GM23338 (cell line): ENCODE data around the gene GPR37L1. TPM values are rescaled to one million over a fixed set of nuclear protein-coding genes. Genes with fewer than 3 reads are reported as not detected.

Experiments used
- ATAC-seq: fragments of 200-7000 bp; cut with Tn5 transposase; 3 replicates; pipeline ENCODE4 v1.9.1; 2020
- DNase-seq: peaks from one replicate; pipeline ENCODE4 v3.0.0-alpha.2; 2015; ENCODE audit warnings: low spot score
- H2AFZ ChIP-seq: fragments of 200-600 bp; sonication (generic); 2 replicates; pipeline ENCODE4 v1.8.0; 2016; ENCODE audit warnings: antibody characterized with exemption, mild to moderate bottlenecking, moderate library complexity
- H3F3A ChIP-seq: fragments of 200-600 bp; sonication (generic); replicated peaks from 2 replicates; pipeline ENCODE4 v1.8.0; 2017; ENCODE audit warnings: antibody characterized with exemption, mixed run types, low read depth
- H3K27ac ChIP-seq: fragments of 200-600 bp; sonication (generic); 2 replicates; pipeline ENCODE4 v1.6.1; 2016; ENCODE audit warnings: low read depth
- H3K27me3 ChIP-seq: fragments of 200-600 bp; sonication (generic); 2 replicates; pipeline ENCODE4 v1.8.0; 2016; ENCODE audit warnings: mild to moderate bottlenecking, mixed run types, moderate library complexity; ENCODE audit not compliant: insufficient read depth
- H3K36me3 ChIP-seq: fragments of 200-600 bp; sonication (generic); 2 replicates; pipeline ENCODE4 v1.8.0; 2016; ENCODE audit warnings: mild to moderate bottlenecking; ENCODE audit not compliant: insufficient read depth
- H3K4me1 ChIP-seq: fragments of 200-600 bp; sonication (generic); 2 replicates; pipeline ENCODE4 v1.8.0; 2016; ENCODE audit warnings: mild to moderate bottlenecking, moderate library complexity; ENCODE audit not compliant: insufficient read depth
- H3K4me2 ChIP-seq: fragments of 200-600 bp; sonication (generic); 2 replicates; pipeline ENCODE4 v1.7.1; 2017; ENCODE audit warnings: mixed run types
- H3K4me3 ChIP-seq: fragments of 200-600 bp; sonication (generic); 2 replicates; pipeline ENCODE4 v1.6.1; 2016; ENCODE audit warnings: mixed run types
- H3K79me2 ChIP-seq: fragments of 200-600 bp; sonication (generic); replicated peaks from 2 replicates; pipeline ENCODE4 v1.8.0; 2017; ENCODE audit warnings: mild to moderate bottlenecking; ENCODE audit not compliant: insufficient read depth
- H3K9me2 ChIP-seq: fragments of 200-600 bp; sonication (generic); 2 replicates; pipeline ENCODE4 v1.8.0; 2017; ENCODE audit not compliant: insufficient read depth
- H4K20me1 ChIP-seq: fragments of 200-600 bp; sonication (generic); replicated peaks from 2 replicates; pipeline ENCODE4 v1.8.0; 2017; ENCODE audit warnings: mild to moderate bottlenecking; ENCODE audit not compliant: insufficient read depth
- H3K27ac Mint-ChIP-seq: 2 replicates; pipeline ENCODE4 v1.8.0; 2020; ENCODE audit warnings: inconsistent platforms, mild to moderate bottlenecking, moderate library complexity, mixed read lengths
- H3K27me3 Mint-ChIP-seq: 3 replicates; pipeline ENCODE4 v1.8.0; 2022; ENCODE audit warnings: low read depth, mild to moderate bottlenecking, moderate library complexity, mixed read lengths, inconsistent platforms; ENCODE audit not compliant: insufficient read depth, poor library complexity
- H3K36me3 Mint-ChIP-seq: 3 replicates; pipeline ENCODE4 v1.8.0; 2021; ENCODE audit warnings: low read depth, mild to moderate bottlenecking, inconsistent platforms, moderate library complexity, mixed read lengths
- H3K4me1 Mint-ChIP-seq: 3 replicates; pipeline ENCODE4 v1.8.0; 2020; ENCODE audit warnings: mild to moderate bottlenecking, inconsistent platforms, mixed read lengths
- H3K4me3 Mint-ChIP-seq: 3 replicates; pipeline ENCODE4 v1.8.0; 2021; ENCODE audit warnings: moderate library complexity, mild to moderate bottlenecking, inconsistent platforms, mixed read lengths
- H3K9me3 Mint-ChIP-seq: 3 replicates; pipeline ENCODE4 v1.8.0; 2020; ENCODE audit warnings: moderate library complexity, mild to moderate bottlenecking, inconsistent platforms, mixed read lengths
- CTCF ChIP-seq, 2 experiments: fragments of 200-600 bp in 1 of 2; sonication (generic) in 1 of 2; conservative IDR thresholded peaks; 2 replicates each; pipeline versions ENCODE4 v1.5.1 to v1.6.1; 2016 to 2017; ENCODE audit warnings: antibody characterized with exemption in 2 of 2, low read depth in 2 of 2, mild to moderate bottlenecking in 2 of 2, moderate library complexity in 1 of 2
- EZH2 ChIP-seq: fragments of 200-600 bp; sonication (generic); IDR thresholded peaks from one replicate; pipeline ENCODE4 v1.8.0; 2017; ENCODE audit warnings: antibody characterized with exemption, mild to moderate bottlenecking, low read depth; ENCODE audit not compliant: unreplicated experiment
- EZH2phosphoT487 ChIP-seq: fragments of 200-600 bp; sonication (generic); IDR thresholded peaks from one replicate; pipeline ENCODE4 v1.8.1; 2018; ENCODE audit warnings: antibody characterized with exemption; ENCODE audit not compliant: unreplicated experiment
- ZNF114 ChIP-seq: fragments of 250-450 bp; sonication (Bioruptor Pico); IDR thresholded peaks from 2 replicates; pipeline ENCODE4 v1.5.0; 2020; ENCODE audit warnings: mild to moderate bottlenecking, moderate library complexity
- ZNF462 ChIP-seq: fragments of 250-450 bp; sonication (Bioruptor Pico); IDR thresholded peaks from 2 replicates; pipeline ENCODE4 v1.5.0; 2020; ENCODE audit warnings: mild to moderate bottlenecking, moderate library complexity
- long read RNA-seq: library from polyadenylated mRNA; unstranded; transcript quantifications from one replicate; pipeline ENCODE4 v2.0.0, GENCODE V29; 2020; ENCODE audit not compliant: unreplicated experiment
- polyA plus RNA-seq: library from polyadenylated mRNA; unstranded; fragments of >200 nt; fragmentation: Nextera tagmentation; extraction: Ambion mirVana; gene quantifications from 2 replicates; pipeline ENCODE4 v1.2.1, GENCODE V29; 2016
- total RNA-seq: library from RNA; depleted of rRNA; stranded (reverse); fragments of >200 nt; shearing (Covaris generic); gene quantifications from 2 replicates; pipeline ENCODE4 v1.2.3, GENCODE V29; 2014; rRNA removed

GPR37L1 gene
- total RNA-seq, result 0.21 TPM in 1 of 2 replicates, not detected in the other
- polyA plus RNA-seq, result 0.08 and 0.19 TPM in 2 replicates
- long read RNA-seq, result 0 reads

- no peaks in the 10 kb centered on the region for H3K4me1 ChIP-seq
- Mint-ChIP-seq H3K4me3 (no peak within 1 kb of the TSS), H3K27me3 (peaks cover 19% of the 10 kb centered on the region), H3K27ac (no peak within 1 kb of the TSS), H3K4me1 (peaks cover 10% of the 10 kb centered on the region), H3K36me3 (no peaks in the 10 kb centered on the region; the same call in 2 of the 3 replicates), H3K9me3 (no peaks in the 10 kb centered on the region; the same call in 2 of the 3 replicates)
- no peak within 1 kb of the TSS for H3K4me3 ChIP-seq
- H3K36me3 ChIP-seq, result no peaks in the 10 kb centered on the region
- ATAC-seq, result peak; percentile 87
- peak; percentile 90 for DNase-seq
- H3K79me2 ChIP-seq, result no peaks in the 10 kb centered on the region
- no peak for TF ChIP-seq ZNF114 (CRISPR knock-in tag)
- peak; percentile 47 to 83 for TF ChIP-seq CTCF (conservative IDR thresholded peaks at IDR 0.05; ENCODE audit: low read depth in 2 of 2)
- H3K27me3 ChIP-seq, result no peaks in the 10 kb centered on the region
- no peak within 1 kb of the TSS for H3K27ac ChIP-seq
- no peaks in the 10 kb centered on the region for H3K9me2 ChIP-seq
- no peaks in the 10 kb centered on the region for H4K20me1 ChIP-seq
- no peaks in the 10 kb centered on the region for H3F3A ChIP-seq
- H3K4me2 ChIP-seq, result no peak within 1 kb of the TSS
- H2AFZ ChIP-seq, result peak within 1 kb of the TSS; percentile 90
These were observed at the start of gene GPR37L1 for GRCh38 chr1:202122639-202123335. GPR37L1 (plus strand) TSS chr1:202122917; CDS start chr1:202122964, 47 bp downstream.

- H3K4me3 Mint-ChIP-seq, result no peak overlapping the region
- H3K27me3 Mint-ChIP-seq, result peaks cover 6% of the 10 kb centered on the region
- H3K9me2 ChIP-seq, result no peaks in the 10 kb centered on the region
- no peaks in the 10 kb centered on the region for H4K20me1 ChIP-seq
- H3K36me3 ChIP-seq, result no peaks in the 10 kb centered on the region
- H3K4me2 ChIP-seq, result no peak overlapping the region
- H3K79me2 ChIP-seq, result no peaks in the 10 kb centered on the region
- no peak overlapping the region for H3K4me3 ChIP-seq
- no peak overlapping the region for H2AFZ ChIP-seq
- no peaks in the 10 kb centered on the region for H3K27me3 ChIP-seq
- H3K27ac ChIP-seq, result no peak overlapping the region
- no peaks in the 10 kb centered on the region for H3K9me3 Mint-ChIP-seq
- H3K27ac Mint-ChIP-seq, result no peak overlapping the region
- no peak for ATAC-seq
- no peak for DNase-seq
- H3K4me1 ChIP-seq, result no peaks in the 10 kb centered on the region
- no peaks in the 10 kb centered on the region for H3F3A ChIP-seq
- H3K36me3 Mint-ChIP-seq, result no peaks in the 10 kb centered on the region
- peaks cover 4% of the 10 kb centered on the region for H3K4me1 Mint-ChIP-seq
- TF ChIP-seq EZH2 (no peak), ZNF462 (CRISPR knock-in tag) (no peak), EZH2phosphoT487 (no peak), CTCF (conservative IDR thresholded peaks at IDR 0.05; ENCODE audit: low read depth in 2 of 2) (no peak)
These were observed 49.5 kb upstream of the GPR37L1 start for GRCh38 chr1:202073206-202073605.
